ENCODE data around the gene KRT74.

KRT74 gene

GRCh38 chr12:52532636-52533035, 41.0 kb downstream of the KRT74 start:
- no peaks in the 10 kb centered on the region for H3K4me1 ChIP-seq (ENCODE audit: control insufficient read depth in 1 of 2, insufficient read depth in 1 of 2, low read depth in 1 of 2, low read length in 1 of 2)
- no peak for TF ChIP-seq CTCF (IDR thresholded peaks at IDR 0.05)
- peaks cover 7% of the 10 kb centered on the region for H3K27me3 ChIP-seq
- H3K4me3 ChIP-seq (ENCODE audit: low read depth in 1 of 2, low read length in 1 of 2) = no peak overlapping the region
- no peak overlapping the region for H3K27ac ChIP-seq
- H3K36me3 ChIP-seq = no peaks in the 10 kb centered on the region
- no peaks in the 10 kb centered on the region for H3K9me3 ChIP-seq

- H3K27me3 ChIP-seq = peaks cover 4% of the 10 kb centered on the region
- H3K36me3 ChIP-seq = no peaks in the 10 kb centered on the region
- no peak for TF ChIP-seq CTCF (IDR thresholded peaks at IDR 0.05)
- H3K4me1 ChIP-seq (ENCODE audit: control insufficient read depth in 1 of 2, insufficient read depth in 1 of 2, low read depth in 1 of 2, low read length in 1 of 2) = no peaks in the 10 kb centered on the region
- no peak overlapping the region for H3K4me3 ChIP-seq (ENCODE audit: low read depth in 1 of 2, low read length in 1 of 2)
- H3K9me3 ChIP-seq = no peaks in the 10 kb centered on the region
- no peak overlapping the region for H3K27ac ChIP-seq
Measured at GRCh38 chr12:52531566-52532300, 41.9 kb downstream of the KRT74 start.

GRCh38 chr12:52530905-52531304, 42.7 kb downstream of the KRT74 start:
- no peaks in the 10 kb centered on the region for H3K36me3 ChIP-seq
- H3K4me1 ChIP-seq (ENCODE audit: control insufficient read depth in 1 of 2, insufficient read depth in 1 of 2, low read depth in 1 of 2, low read length in 1 of 2) = no peaks in the 10 kb centered on the region
- peaks cover 4% of the 10 kb centered on the region for H3K27me3 ChIP-seq
- no peak for TF ChIP-seq CTCF (IDR thresholded peaks at IDR 0.05)
- H3K9me3 ChIP-seq = no peaks in the 10 kb centered on the region
- H3K4me3 ChIP-seq (ENCODE audit: low read depth in 1 of 2, low read length in 1 of 2) = no peak overlapping the region
- no peak overlapping the region for H3K27ac ChIP-seq

GRCh38 chr12:52530366-52530765, 43.3 kb downstream of the KRT74 start:
- Histone ChIP-seq H3K4me1 (ENCODE audit: control insufficient read depth in 1 of 2, insufficient read depth in 1 of 2, low read depth in 1 of 2, low read length in 1 of 2) (no peaks in the 10 kb centered on the region), H3K27me3 (peaks cover 4% of the 10 kb centered on the region), H3K9me3 (no peaks in the 10 kb centered on the region), H3K4me3 (ENCODE audit: low read depth in 1 of 2, low read length in 1 of 2) (no peak overlapping the region), H3K36me3 (no peaks in the 10 kb centered on the region), H3K27ac (no peak overlapping the region)
- TF ChIP-seq CTCF (IDR thresholded peaks at IDR 0.05) = no peak

- peaks cover 4% of the 10 kb centered on the region for H3K27me3 ChIP-seq
- H3K4me1 ChIP-seq (ENCODE audit: control insufficient read depth in 1 of 2, insufficient read depth in 1 of 2, low read depth in 1 of 2, low read length in 1 of 2) = no peaks in the 10 kb centered on the region
- H3K27ac ChIP-seq = no peak overlapping the region
- no peaks in the 10 kb centered on the region for H3K9me3 ChIP-seq
- no peaks in the 10 kb centered on the region for H3K36me3 ChIP-seq
- H3K4me3 ChIP-seq (ENCODE audit: low read depth in 1 of 2, low read length in 1 of 2) = no peak overlapping the region
- no peak for TF ChIP-seq CTCF (IDR thresholded peaks at IDR 0.05)
Measured at GRCh38 chr12:52529846-52530245, 43.8 kb downstream of the KRT74 start.
